Naive thymus-derived CD4-positive, alpha-beta T cell (primary cell): ENCODE data around the gene PXDN. TPM values are rescaled to one million over a fixed set of nuclear protein-coding genes. Genes with fewer than 3 reads are reported as not detected.
A peak's percentile ranks its signal among the peaks of the same experiment; 100 is the strongest.

Experiments
- ATAC-seq: fragments of 150-1000 bp; cut with Tn5 transposase; 2 replicates; pipeline ENCODE4 v1.10.0; 2021; ENCODE audit warnings: mild to moderate bottlenecking, moderate library complexity
- CTCF ChIA-PET: fragments of 350-600 bp; sonication (Branson Sonifier 250); formaldehyde crosslinking; loops from one replicate; lab custom pipeline; 2021; ENCODE audit warnings: antibody characterized with exemption; lab: Charles Lee
- POLR2A ChIA-PET: fragments of 350-600 bp; sonication (Branson Sonifier 250); formaldehyde crosslinking; loops from one replicate; lab custom pipeline; 2021; ENCODE audit warnings: antibody characterized with exemption, inconsistent platforms; lab: Charles Lee
- DNase-seq, 9 donors: peaks; one replicate each; pipeline versions ENCODE4 v3.0.0 to v3.0.0-alpha.2; 2020 to 2022; ENCODE audit warnings: mixed read lengths in 1 of 9
- H3K27ac ChIP-seq: one replicate; pipeline ENCODE4 v1.7.0; 2013; ENCODE audit warnings: mild to moderate bottlenecking, low read depth, low read length, moderate library complexity
- H3K27me3 ChIP-seq, 2 donors: one replicate each; pipeline ENCODE4 v1.7.0; 2013; ENCODE audit warnings: low read length in 2 of 2, mild to moderate bottlenecking in 2 of 2, moderate library complexity in 2 of 2; ENCODE audit not compliant: control insufficient read depth in 2 of 2, insufficient read depth in 2 of 2
- H3K36me3 ChIP-seq, 3 experiments: 1 replicate in 2 of 3; 2 replicates in 1 of 3; pipeline ENCODE4 v1.7.0; 2013; ENCODE audit warnings: low read length in 3 of 3, mild to moderate bottlenecking in 3 of 3, moderate library complexity in 1 of 3; ENCODE audit not compliant: insufficient read depth in 3 of 3, control insufficient read depth in 2 of 3
- H3K4me1 ChIP-seq, 2 donors: one replicate each; pipeline ENCODE4 v1.7.0; 2013; ENCODE audit warnings: low read length in 2 of 2, mild to moderate bottlenecking in 2 of 2, moderate library complexity in 1 of 2; ENCODE audit not compliant: control insufficient read depth in 2 of 2, insufficient read depth in 2 of 2
- H3K4me3 ChIP-seq: 2 replicates; pipeline ENCODE4 v1.7.0; 2013; ENCODE audit warnings: mild to moderate bottlenecking, low read length
- H3K9me3 ChIP-seq, 3 experiments: 1 replicate in 2 of 3; 2 replicates in 1 of 3; pipeline ENCODE4 v1.7.0; 2013; ENCODE audit warnings: low read length in 3 of 3; ENCODE audit not compliant: control insufficient read depth in 2 of 3
- H3K27ac Mint-ChIP-seq, 9 donors: one replicate each; pipeline ENCODE4 v1.8.0; 2020 to 2022; ENCODE audit warnings: mixed read lengths in 9 of 9, mild to moderate bottlenecking in 8 of 9, moderate library complexity in 5 of 9, inconsistent platforms in 2 of 9
- H3K27me3 Mint-ChIP-seq, 5 donors: one replicate each; pipeline ENCODE4 v1.8.0; 2021 to 2022; ENCODE audit warnings: mixed read lengths in 5 of 5, mild to moderate bottlenecking in 1 of 5
- H3K36me3 Mint-ChIP-seq, 5 donors: one replicate each; pipeline ENCODE4 v1.8.0; 2020 to 2022; ENCODE audit warnings: mixed read lengths in 5 of 5, mild to moderate bottlenecking in 3 of 5, inconsistent platforms in 1 of 5
- H3K4me1 Mint-ChIP-seq, 7 donors: one replicate each; pipeline ENCODE4 v1.8.0; 2020 to 2022; ENCODE audit warnings: mixed read lengths in 7 of 7, mild to moderate bottlenecking in 3 of 7, inconsistent platforms in 1 of 7
- H3K4me3 Mint-ChIP-seq, 10 donors: one replicate each; pipeline ENCODE4 v1.8.0; 2020 to 2022; ENCODE audit warnings: mild to moderate bottlenecking in 10 of 10, mixed read lengths in 10 of 10, moderate library complexity in 6 of 10, inconsistent platforms in 2 of 10
- H3K9me3 Mint-ChIP-seq, 11 donors: one replicate each; pipeline ENCODE4 v1.8.0; 2020 to 2022; ENCODE audit warnings: mixed read lengths in 11 of 11, mild to moderate bottlenecking in 4 of 11, inconsistent platforms in 1 of 11, moderate library complexity in 1 of 11
- intact Hi-C, 2 donors: fragments of 100-400 bp; cut with micrococcal nuclease; formaldehyde crosslinking; loops; one replicate each; pipeline ENCODE4 v1.15.1; 2023
- polyA plus RNA-seq, 2 donors: library from polyadenylated mRNA; unstranded; fragments of 300-500 nt; fragmentation: Illumina TruSeq; gene quantifications; one replicate each; pipeline ENCODE4 v1.2.3, GENCODE V29; 2021
- total RNA-seq, 6 experiments: library from RNA in 5 of 6; stranded (reverse) in 5 of 6; gene quantifications; 1 replicate in 5 of 6; 2 replicates in 1 of 6; pipeline ENCODE4 v1.2.3 and lab custom pipeline; 2021 to 2026

The PXDN gene
- total and polyA plus RNA-seq, 7 experiments from 2014 or later = 0.47 to 3.1 (median 1.00) TPM; not detected in 3

DNA sequence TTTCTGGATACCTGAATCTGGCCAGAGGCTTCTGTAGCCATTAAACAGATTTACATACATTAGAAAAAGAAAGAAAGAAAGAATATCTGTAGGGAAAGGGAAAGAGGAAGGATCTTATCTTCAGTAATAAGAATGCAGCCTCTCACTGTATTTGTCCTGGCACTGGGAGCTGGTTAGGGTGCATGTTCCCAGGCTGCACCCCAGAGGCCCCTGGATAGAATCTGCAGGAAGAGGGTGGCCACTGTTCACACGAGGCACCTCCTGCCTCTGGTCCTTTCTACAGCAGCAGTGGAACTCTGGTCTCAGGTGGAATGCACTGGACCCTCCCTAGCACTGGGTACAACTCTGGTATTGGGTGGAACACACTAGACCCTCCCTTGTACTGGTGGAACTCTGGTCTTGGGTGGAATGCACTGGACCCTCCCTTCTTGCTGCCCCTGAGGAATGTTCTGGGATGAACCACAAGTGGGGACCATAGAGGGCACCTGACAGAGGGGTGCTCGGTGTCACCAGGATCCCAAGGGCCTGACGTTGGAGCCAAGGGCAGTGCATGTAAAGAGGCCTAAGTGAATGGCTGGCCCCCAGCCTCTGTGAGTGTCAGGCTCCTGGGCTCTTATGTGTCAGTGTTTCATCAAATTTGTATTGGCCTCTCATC is 27.4 kb upstream of the PXDN start:
- ATAC-seq (no peak), DNase-seq (no peak)
- H3K4me3 ChIP-seq = no peak overlapping the region
- Mint-ChIP-seq H3K27me3 (peaks cover 2 to 23% (median 4%) of the 10 kb centered on the region in 5 donors), H3K4me3 (no peak overlapping the region), H3K36me3 (no peaks in the 10 kb centered on the region), H3K9me3 (peaks cover 0 to 2% (median 0%) of the 10 kb centered on the region in 11 donors), H3K27ac (no peak overlapping the region), H3K4me1 (peaks cover 0 to 3% (median 0%) of the 10 kb centered on the region in 7 donors)
- no peaks in the 10 kb centered on the region for H3K9me3 ChIP-seq
- POLR2A ChIA-PET = no interaction called here
- H3K4me1 ChIP-seq = no peaks in the 10 kb centered on the region
- no peak overlapping the region for H3K27ac ChIP-seq
- intact Hi-C loops = no loop called here
- H3K27me3 ChIP-seq = no peaks in the 10 kb centered on the region
- CTCF ChIA-PET = interaction anchor here (0.6 kb wide), 1 partner anchor 11 kb away, joined by 3 read pairs; no protein-coding TSS in a partner anchor
- no peaks in the 10 kb centered on the region for H3K36me3 ChIP-seq

DNA sequence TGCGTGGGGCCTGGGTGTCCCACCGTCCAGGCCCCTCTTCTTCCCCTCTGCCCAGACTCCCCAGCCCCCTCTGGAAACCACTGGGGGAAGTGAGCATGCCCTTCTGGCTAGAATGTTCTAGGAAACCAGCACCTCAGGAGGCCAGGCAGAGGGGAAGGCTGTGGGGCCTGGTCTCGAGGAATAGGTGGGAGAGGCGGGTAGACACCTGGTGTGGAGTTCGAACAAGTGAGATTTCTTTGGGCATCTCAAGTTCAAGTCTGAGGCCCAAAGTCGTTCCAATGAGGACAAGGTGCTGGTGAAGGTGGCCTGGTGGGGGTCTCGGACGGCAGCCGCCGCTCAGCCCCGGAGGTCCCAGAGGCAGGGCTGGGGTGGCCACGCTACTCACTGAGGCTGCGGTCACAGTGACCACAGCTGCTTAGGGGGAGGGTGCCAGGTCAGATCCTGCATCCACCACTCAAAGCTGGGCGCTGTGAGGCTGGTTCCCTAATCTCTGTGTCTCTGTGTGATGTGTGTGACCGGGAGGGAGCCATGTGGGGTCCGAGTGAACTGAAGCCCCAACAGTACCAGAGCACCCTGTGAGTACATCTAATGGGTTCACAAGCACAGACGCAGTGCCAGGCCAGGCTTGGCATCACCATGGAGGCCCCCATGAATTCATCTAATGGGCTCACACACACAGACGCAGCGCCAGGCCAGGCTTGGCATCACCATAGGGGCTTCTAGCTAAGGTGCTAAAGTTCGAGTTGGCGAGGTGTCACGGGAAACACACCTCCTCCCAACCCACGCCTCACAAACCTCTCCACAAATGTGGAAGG is 26.5 kb upstream of the PXDN start:
- ChIA-PET CTCF (interaction anchor here (0.6 to 0.8 kb wide), 2 partner anchors 10 kb away, joined by 3 read pairs; no protein-coding TSS in a partner anchor), POLR2A (no interaction called here)
- intact Hi-C loops = no loop called here
- Histone ChIP-seq H3K36me3 (no peaks in the 10 kb centered on the region), H3K27me3 (no peaks in the 10 kb centered on the region), H3K4me3 (no peak overlapping the region), H3K4me1 (no peaks in the 10 kb centered on the region), H3K27ac (no peak overlapping the region), H3K9me3 (no peaks in the 10 kb centered on the region)
- ATAC-seq (no peak), DNase-seq (no peak)
- H3K36me3 Mint-ChIP-seq = no peaks in the 10 kb centered on the region
- H3K4me1 Mint-ChIP-seq = peaks cover 0 to 3% (median 0%) of the 10 kb centered on the region in 7 donors
- H3K4me3 Mint-ChIP-seq = no peak overlapping the region
- H3K27me3 Mint-ChIP-seq = peaks cover 2 to 23% (median 4%) of the 10 kb centered on the region in 5 donors
- H3K27ac Mint-ChIP-seq = no peak overlapping the region
- H3K9me3 Mint-ChIP-seq = peaks cover 0 to 2% (median 0%) of the 10 kb centered on the region in 11 donors

GRCh38 chr2:1769703-1770422 is 25.5 kb upstream of the PXDN start:
- peak in 6 of 9 donors; percentile 6 to 42 (median 29) for DNase-seq
- CTCF ChIA-PET = interaction anchor here (0.8 kb wide), 2 partner anchors 11 to 127 kb away, joined by 3 read pairs; no protein-coding TSS in a partner anchor
- peaks cover 0 to 3% (median 0%) of the 10 kb centered on the region in 7 donors for H3K4me1 Mint-ChIP-seq
- Histone ChIP-seq H3K9me3 (no peaks in the 10 kb centered on the region), H3K27me3 (no peaks in the 10 kb centered on the region), H3K27ac (no peak overlapping the region), H3K4me1 (no peaks in the 10 kb centered on the region), H3K36me3 (no peaks in the 10 kb centered on the region), H3K4me3 (no peak overlapping the region)
- peak overlapping the region in 1 of 9 donors; percentile 68 for H3K27ac Mint-ChIP-seq
- H3K27me3 Mint-ChIP-seq = peaks cover 2 to 23% (median 4%) of the 10 kb centered on the region in 5 donors
- ATAC-seq = no peak
- POLR2A ChIA-PET = no interaction called here
- H3K36me3 Mint-ChIP-seq = no peaks in the 10 kb centered on the region
- no peak overlapping the region for H3K4me3 Mint-ChIP-seq
- peaks cover 0 to 10% (median 2%) of the 10 kb centered on the region in 11 donors for H3K9me3 Mint-ChIP-seq
- intact Hi-C loops = no loop called here

DNA sequence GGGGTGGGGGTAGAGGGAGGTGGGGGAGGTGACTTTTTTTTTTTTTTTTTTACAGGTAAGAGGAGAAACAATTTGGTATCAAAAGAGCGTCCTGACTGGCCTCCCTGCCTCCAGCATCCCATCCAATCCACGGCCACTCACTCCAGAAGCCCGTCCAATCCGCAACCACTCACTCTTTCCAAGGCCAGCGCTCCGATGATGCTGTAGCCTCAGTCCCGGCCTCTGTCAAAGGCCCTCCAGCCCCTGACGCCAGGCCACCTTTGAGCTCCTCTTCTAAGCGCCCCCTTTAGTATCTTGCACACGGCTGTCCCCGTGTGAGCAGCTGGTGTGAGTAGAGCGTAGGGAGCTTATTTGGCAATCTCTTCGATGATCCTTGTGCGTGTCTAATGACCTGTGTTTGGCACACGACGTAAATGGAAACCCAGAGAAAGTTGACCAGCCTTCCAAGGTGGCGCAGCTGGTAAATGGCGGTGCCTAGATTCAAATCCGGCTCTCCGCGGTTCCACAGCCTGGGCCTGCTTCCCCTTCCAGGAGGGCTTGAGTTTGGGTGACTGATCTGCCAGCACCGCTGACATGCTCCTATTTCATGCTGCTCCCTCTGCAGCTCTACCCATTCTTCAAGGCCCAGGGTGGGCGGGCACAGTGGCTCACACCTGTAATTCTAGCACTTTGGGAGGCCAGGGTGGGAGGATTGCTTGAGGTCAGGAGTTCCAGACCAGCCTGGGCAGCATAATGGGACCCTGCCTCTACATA is 23.8 kb upstream of the PXDN start:
- Mint-ChIP-seq H3K4me1 (peaks cover 0 to 3% (median 0%) of the 10 kb centered on the region in 7 donors), H3K4me3 (no peak overlapping the region), H3K27ac (no peak overlapping the region), H3K27me3 (peaks cover 0 to 23% (median 4%) of the 10 kb centered on the region in 5 donors), H3K9me3 (peaks cover 0 to 13% (median 2%) of the 10 kb centered on the region in 11 donors), H3K36me3 (no peaks in the 10 kb centered on the region)
- no peaks in the 10 kb centered on the region for H3K36me3 ChIP-seq
- no peaks in the 10 kb centered on the region for H3K4me1 ChIP-seq
- DNase-seq = no peak
- no peak overlapping the region for H3K4me3 ChIP-seq
- no peaks in the 10 kb centered on the region for H3K27me3 ChIP-seq
- no peak for ATAC-seq
- H3K9me3 ChIP-seq = no peaks in the 10 kb centered on the region
- POLR2A ChIA-PET = no interaction called here
- intact Hi-C loops = no loop called here
- CTCF ChIA-PET = interaction anchor here (0.6 kb wide), 1 partner anchor 466 kb away, joined by 3 read pairs; no protein-coding TSS in a partner anchor
- H3K27ac ChIP-seq = no peak overlapping the region

- ATAC-seq = peak; percentile 18
- Mint-ChIP-seq H3K4me3 (no peak overlapping the region), H3K27ac (no peak overlapping the region), H3K9me3 (peaks cover 0 to 13% (median 2%) of the 10 kb centered on the region in 11 donors), H3K36me3 (no peaks in the 10 kb centered on the region), H3K27me3 (peaks cover 0 to 20% (median 7%) of the 10 kb centered on the region in 5 donors), H3K4me1 (peaks cover 0 to 3% (median 0%) of the 10 kb centered on the region in 7 donors)
- H3K36me3 ChIP-seq = no peaks in the 10 kb centered on the region
- no peaks in the 10 kb centered on the region for H3K4me1 ChIP-seq
- H3K27ac ChIP-seq = no peak overlapping the region
- intact Hi-C loops = no loop called here
- POLR2A ChIA-PET = no interaction called here
- DNase-seq = no peak
- H3K4me3 ChIP-seq = no peak overlapping the region
- CTCF ChIA-PET = interaction anchor here (0.6 kb wide), 1 partner anchor 465 kb away, joined by 3 read pairs; no protein-coding TSS in a partner anchor
- no peaks in the 10 kb centered on the region for H3K27me3 ChIP-seq
- H3K9me3 ChIP-seq = no peaks in the 10 kb centered on the region
These were observed 22.8 kb upstream of the PXDN start for GRCh38 chr2:1766851-1767811.
